SJCRH30 (cell line): Measurements from ENCODE around the gene PRSS12. TPM values are rescaled to one million over a fixed set of nuclear protein-coding genes. Genes with fewer than 3 reads are reported as not detected.
"Not testable (repeated sequence)": the region's sequence is repeated elsewhere in the genome, so short reads cannot be mapped to it uniquely, and the experiment has no call there.

Experiments used
- DNase-seq, 2 experiments: peaks; one replicate each; pipeline ENCODE4 v3.0.0-alpha.2; 2015 to 2020
- H3K27ac ChIP-seq: fragments of 250-450 bp; sonication (Bioruptor Pico); 2 replicates; pipeline ENCODE4 v1.5.1; 2020; ENCODE audit warnings: mild to moderate bottlenecking, moderate library complexity
- H3K27me3 ChIP-seq: fragments of 250-450 bp; sonication (Bioruptor Pico); 2 replicates; pipeline ENCODE4 v1.5.1; 2020; ENCODE audit warnings: mild to moderate bottlenecking, moderate library complexity
- H3K36me3 ChIP-seq: fragments of 250-450 bp; sonication (Bioruptor Pico); 2 replicates; pipeline ENCODE4 v1.5.1; 2020; ENCODE audit warnings: mild to moderate bottlenecking, moderate library complexity
- H3K4me1 ChIP-seq: fragments of 250-450 bp; sonication (Bioruptor Pico); 2 replicates; pipeline ENCODE4 v1.5.1; 2020; ENCODE audit warnings: mild to moderate bottlenecking, moderate library complexity
- H3K4me3 ChIP-seq: fragments of 250-450 bp; sonication (Bioruptor Pico); 2 replicates; pipeline ENCODE4 v1.5.1; 2020; ENCODE audit warnings: mild to moderate bottlenecking, moderate library complexity
- H3K9me3 ChIP-seq: fragments of 250-450 bp; sonication (Bioruptor Pico); replicated peaks from 2 replicates; pipeline ENCODE4 v1.5.1; 2020; ENCODE audit warnings: mild to moderate bottlenecking, moderate library complexity
- total RNA-seq: library from RNA; depleted of rRNA; stranded (reverse); fragments of >200 nt; shearing (Covaris generic); gene quantifications from 2 replicates; pipeline ENCODE4 v1.2.3, GENCODE V29; 2014

Gene PRSS12
- total RNA-seq, 1 experiment from 2014 or later, result 9.9 TPM

GRCh38 chr4:118281611-118282442 lies 71.0 kb downstream of the PRSS12 start:
- H3K27me3 ChIP-seq, result no peaks in the 10 kb centered on the region
- H3K9me3 ChIP-seq, result no peaks in the 10 kb centered on the region; the same call in 1 of the 2 replicates
- peaks cover 37% of the 10 kb centered on the region for H3K36me3 ChIP-seq
- H3K4me3 ChIP-seq, result no peak overlapping the region
- peaks cover 16% of the 10 kb centered on the region for H3K4me1 ChIP-seq
- no peak overlapping the region for H3K27ac ChIP-seq
- DNase-seq, result peak; percentile 60 to 68

GRCh38 chr4:118280501-118281218 lies 72.1 kb downstream of the PRSS12 start:
- no peaks in the 10 kb centered on the region for H3K27me3 ChIP-seq
- peaks cover 37% of the 10 kb centered on the region for H3K36me3 ChIP-seq
- H3K27ac ChIP-seq, result no peak overlapping the region; the same call in 1 of the 2 replicates
- no peaks in the 10 kb centered on the region; the same call in 1 of the 2 replicates for H3K9me3 ChIP-seq
- H3K4me1 ChIP-seq, result peaks cover 16% of the 10 kb centered on the region
- H3K4me3 ChIP-seq, result peak overlapping the region; percentile 94
- DNase-seq, result peak; percentile 49 to 77

- H3K4me1 ChIP-seq, result peaks cover 16% of the 10 kb centered on the region
- H3K36me3 ChIP-seq, result peaks cover 37% of the 10 kb centered on the region
- DNase-seq, result no peak
- H3K4me3 ChIP-seq, result peak overlapping the region; percentile 94
- H3K27me3 ChIP-seq, result no peaks in the 10 kb centered on the region
- peak overlapping the region; percentile 3; the same call in 1 of the 2 replicates for H3K27ac ChIP-seq
- no peaks in the 10 kb centered on the region; the same call in 1 of the 2 replicates for H3K9me3 ChIP-seq
Observed at GRCh38 chr4:118279920-118280432, 72.8 kb downstream of the PRSS12 start.

GRCh38 chr4:118279328-118279727 lies 73.5 kb downstream of the PRSS12 start:
- peak overlapping the region; percentile 88 for H3K27ac ChIP-seq
- no peaks in the 10 kb centered on the region; the same call in 1 of the 2 replicates for H3K9me3 ChIP-seq
- peaks cover 37% of the 10 kb centered on the region for H3K36me3 ChIP-seq
- no peaks in the 10 kb centered on the region for H3K27me3 ChIP-seq
- H3K4me1 ChIP-seq, result peaks cover 16% of the 10 kb centered on the region
- peak overlapping the region; percentile 94 for H3K4me3 ChIP-seq
- DNase-seq, result no peak

GRCh38 chr4:118278473-118279274 lies 74.1 kb downstream of the PRSS12 start:
- peak; percentile 98 for DNase-seq
- Histone ChIP-seq H3K27me3 (no peaks in the 10 kb centered on the region), H3K4me1 (peaks cover 16% of the 10 kb centered on the region), H3K36me3 (peaks cover 37% of the 10 kb centered on the region), H3K27ac (peak overlapping the region; percentile 88), H3K9me3 (no peaks in the 10 kb centered on the region; the same call in 1 of the 2 replicates), H3K4me3 (peak overlapping the region; percentile 94)

GRCh38 chr4:118277243-118277642 lies 75.6 kb downstream of the PRSS12 start:
- no peak overlapping the region for H3K27ac ChIP-seq
- no peaks in the 10 kb centered on the region; the same call in 1 of the 2 replicates for H3K9me3 ChIP-seq
- no peak overlapping the region for H3K4me3 ChIP-seq
- peaks cover 16% of the 10 kb centered on the region for H3K4me1 ChIP-seq
- DNase-seq, result no peak
- no peaks in the 10 kb centered on the region for H3K27me3 ChIP-seq
- peaks cover 34% of the 10 kb centered on the region for H3K36me3 ChIP-seq

- Histone ChIP-seq H3K9me3 (no peaks in the 10 kb centered on the region; the same call in 1 of the 2 replicates), H3K27me3 (no peaks in the 10 kb centered on the region), H3K4me3 (no peak overlapping the region), H3K36me3 (peaks cover 27% of the 10 kb centered on the region), H3K4me1 (peaks cover 16% of the 10 kb centered on the region), H3K27ac (no peak overlapping the region)
- no peak for DNase-seq
Observed at GRCh38 chr4:118276580-118276979, 76.2 kb downstream of the PRSS12 start.

- H3K4me3 ChIP-seq, result no peak overlapping the region
- H3K27ac ChIP-seq, result no peak overlapping the region
- H3K9me3 ChIP-seq, result no peaks in the 10 kb centered on the region
- DNase-seq, result no peak
- peaks cover 4% of the 10 kb centered on the region; the same call in 1 of the 2 replicates for H3K4me1 ChIP-seq
- H3K36me3 ChIP-seq, result no peaks in the 10 kb centered on the region
- H3K27me3 ChIP-seq, result no peaks in the 10 kb centered on the region
Observed at GRCh38 chr4:118273642-118274041, 79.2 kb downstream of the PRSS12 start.

- DNase-seq, result no peak
- no peak overlapping the region for H3K27ac ChIP-seq
- no peaks in the 10 kb centered on the region for H3K4me1 ChIP-seq
- no peak overlapping the region for H3K4me3 ChIP-seq
- no peaks in the 10 kb centered on the region for H3K27me3 ChIP-seq
- no peaks in the 10 kb centered on the region for H3K9me3 ChIP-seq
- no peaks in the 10 kb centered on the region for H3K36me3 ChIP-seq
Observed at GRCh38 chr4:118271788-118272187, 81.0 kb downstream of the PRSS12 start.

GRCh38 chr4:118270492-118270891 lies 82.3 kb downstream of the PRSS12 start:
- peak in 1 of 2 experiments; percentile 71 for DNase-seq
- Histone ChIP-seq H3K27me3 (no peaks in the 10 kb centered on the region), H3K9me3 (no peaks in the 10 kb centered on the region), H3K36me3 (no peaks in the 10 kb centered on the region), H3K4me3 (no peak overlapping the region), H3K4me1 (no peaks in the 10 kb centered on the region), H3K27ac (no peak overlapping the region)

GRCh38 chr4:118268780-118269179 lies 84.0 kb downstream of the PRSS12 start:
- H3K27me3 ChIP-seq, result no peaks in the 10 kb centered on the region
- H3K9me3 ChIP-seq, result no peaks in the 10 kb centered on the region; the same call in 1 of the 2 replicates
- H3K27ac ChIP-seq, result no peak overlapping the region
- no peak for DNase-seq
- no peaks in the 10 kb centered on the region for H3K36me3 ChIP-seq
- peaks cover 8% of the 10 kb centered on the region for H3K4me1 ChIP-seq
- no peak overlapping the region for H3K4me3 ChIP-seq

- H3K27ac ChIP-seq, DNase-seq, H3K27me3 ChIP-seq, H3K36me3 ChIP-seq, H3K4me3 ChIP-seq, H3K9me3 ChIP-seq: not testable (repeated sequence)
- peaks cover 11% of the 10 kb centered on the region for H3K4me1 ChIP-seq
Observed at GRCh38 chr4:118266145-118266496, 86.7 kb downstream of the PRSS12 start.

- no peak for DNase-seq
- H3K4me3 ChIP-seq, result no peak overlapping the region
Observed at GRCh38 chr4:118265312-118266144, 87.3 kb downstream of the PRSS12 start.

More at GRCh38 chr4:118265312-118266144, 87.3 kb downstream of the PRSS12 start:
- no peaks in the 10 kb centered on the region for H3K36me3 ChIP-seq
- no peak overlapping the region for H3K27ac ChIP-seq
- H3K4me1 ChIP-seq, result peaks cover 11% of the 10 kb centered on the region
- H3K9me3 ChIP-seq, result no peaks in the 10 kb centered on the region; the same call in 1 of the 2 replicates
- no peaks in the 10 kb centered on the region for H3K27me3 ChIP-seq
